Esophagus (tissue), 2 donors: ENCODE measurements around the gene WDR86. TPM values are rescaled to one million over a fixed set of nuclear protein-coding genes. Genes with fewer than 3 reads are reported as not detected.

ENCODE experiments used
- H3K27ac ChIP-seq, 2 donors: one replicate each; pipeline ENCODE4 v1.5.1; 2013; ENCODE audit warnings: low read depth in 2 of 2, mild to moderate bottlenecking in 2 of 2, inconsistent platforms in 1 of 2, low read length in 1 of 2, moderate library complexity in 1 of 2
- H3K27me3 ChIP-seq, 2 donors: one replicate each; pipeline ENCODE4 v1.6.1; 2013; ENCODE audit warnings: low read length in 2 of 2, control low read depth in 1 of 2, mild to moderate bottlenecking in 1 of 2; ENCODE audit not compliant: insufficient read depth in 2 of 2, control insufficient read depth in 1 of 2
- H3K36me3 ChIP-seq, 2 donors: one replicate each; pipeline ENCODE4 v1.6.1; 2013; ENCODE audit warnings: low read length in 1 of 2; ENCODE audit not compliant: control insufficient read depth in 2 of 2, insufficient read depth in 2 of 2
- H3K4me1 ChIP-seq, 2 donors: one replicate each; pipeline ENCODE4 v1.6.1; 2013; ENCODE audit warnings: low read length in 1 of 2; ENCODE audit not compliant: control insufficient read depth in 2 of 2, insufficient read depth in 2 of 2
- H3K4me3 ChIP-seq, 2 donors: one replicate each; pipeline ENCODE4 v1.5.1; 2013; ENCODE audit warnings: low read length in 2 of 2, mild to moderate bottlenecking in 2 of 2, low read depth in 1 of 2, moderate library complexity in 1 of 2
- H3K9me3 ChIP-seq, 2 donors: one replicate each; pipeline ENCODE4 v1.6.1; 2013; ENCODE audit warnings: mild to moderate bottlenecking in 2 of 2, low read depth in 1 of 2, low read length in 1 of 2, moderate library complexity in 1 of 2; ENCODE audit not compliant: control insufficient read depth in 2 of 2, insufficient read depth in 1 of 2
- WGBS, 2 donors: extraction: QIAGEN DNeasy Blood & Tissue Kit; methylation state at CpG; one replicate each; pipeline ENCODE4 v1.1.7; 2013; 5-methylcytosine and 5-hydroxymethylcytosine counted together
- polyA plus RNA-seq, 2 donors: library from polyadenylated mRNA; stranded (reverse); fragments of 200-250 nt; gene quantifications; one replicate each; pipeline ENCODE4 v1.2.3, GENCODE V29; 2013
- donor health status: healthy with polysubstance abuse.
- donor health status: Bipolar disorder and iron deficiency.

Gene WDR86
- polyA plus RNA-seq, 2 donors, result 0.28 to 0.86 TPM

DNA sequence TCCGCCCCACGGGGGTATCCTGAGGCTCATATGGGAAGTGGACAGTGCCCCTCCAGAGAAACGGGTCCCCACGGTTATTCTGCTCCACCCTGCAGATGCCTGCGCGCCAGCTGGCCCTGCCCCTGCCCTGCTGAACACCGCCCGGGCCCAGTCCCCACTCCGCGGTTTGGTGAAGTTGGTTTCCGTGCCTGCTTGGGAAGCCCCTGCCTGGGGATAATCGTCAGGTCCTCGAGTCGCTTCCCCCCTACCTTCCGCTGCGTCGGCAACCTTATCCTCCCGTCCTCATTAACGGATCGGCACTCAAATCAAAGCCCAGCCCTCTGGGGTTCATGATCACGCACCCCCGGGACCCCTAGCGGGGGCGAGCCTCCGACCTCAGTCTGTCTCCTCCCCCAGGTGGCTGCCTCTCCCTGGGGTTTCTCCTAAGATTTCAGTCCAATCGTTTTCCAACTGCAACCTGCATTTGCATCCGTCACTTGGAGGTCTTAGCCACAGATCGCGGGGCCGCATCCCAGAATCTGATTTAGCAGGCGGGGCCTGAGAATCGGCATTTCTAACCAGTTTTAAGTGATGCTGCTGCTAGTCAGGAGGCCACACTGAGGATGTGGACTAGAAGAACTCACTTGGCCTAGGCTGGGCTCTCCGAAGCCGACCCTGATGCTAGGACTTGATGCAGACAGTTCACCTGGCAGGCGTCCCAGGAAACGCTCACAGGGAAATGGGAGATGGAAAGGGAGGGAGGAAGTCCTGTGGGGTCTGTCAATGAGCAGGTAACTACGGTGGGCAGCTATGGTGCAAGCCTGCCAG lies 27.6 kb downstream of the WDR86 start:
- H3K27me3 ChIP-seq, result peaks cover 0 to 2% of the 10 kb centered on the region in 2 donors
- H3K4me3 ChIP-seq, result peak overlapping the region; percentile 3 to 8
- H3K9me3 ChIP-seq, result no peaks in the 10 kb centered on the region
- H3K27ac ChIP-seq, result no peak overlapping the region
- WGBS, 2 donors, result 23 to 26% methylated on average over 37 of the region's 37 CpGs
- H3K36me3 ChIP-seq, result peaks cover 0 to 6% of the 10 kb centered on the region in 2 donors
- peaks cover 0 to 6% of the 10 kb centered on the region in 2 donors for H3K4me1 ChIP-seq

DNA sequence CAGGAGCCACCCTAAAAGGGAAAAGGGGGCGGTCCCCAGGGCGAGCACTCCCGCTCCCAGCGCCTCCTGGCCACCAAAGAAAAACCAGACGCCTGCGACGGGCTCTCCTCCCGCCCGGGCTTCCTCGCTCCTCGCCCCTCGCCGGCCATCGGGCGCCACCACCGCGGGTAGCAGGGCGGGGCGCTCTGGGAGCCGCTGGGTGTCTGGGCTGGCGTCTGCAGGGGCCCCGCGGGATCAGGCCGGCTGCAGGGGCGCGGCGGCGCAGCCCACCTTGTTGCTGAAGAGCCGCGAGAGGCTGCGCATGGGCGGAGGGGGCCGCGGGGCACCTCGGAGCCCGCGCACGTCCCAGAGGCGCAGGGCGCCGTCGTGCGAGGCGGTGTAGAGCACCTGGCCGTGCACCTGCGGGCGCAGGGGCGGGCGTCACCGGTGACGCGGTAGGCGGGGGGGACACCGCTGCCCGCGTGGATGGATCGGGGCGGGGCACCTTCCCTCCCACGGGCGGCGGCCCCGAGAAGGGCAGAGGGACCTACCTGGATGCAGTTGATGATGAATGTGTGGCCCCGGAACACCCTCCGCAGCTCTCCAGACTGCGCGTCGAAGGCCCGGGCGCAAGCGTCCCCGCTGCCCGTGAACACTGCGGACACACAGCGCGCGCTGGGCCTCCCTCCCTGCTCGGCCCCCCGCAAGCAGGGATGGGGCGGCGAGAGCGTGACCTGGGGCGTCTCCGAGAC lies 28.3 kb downstream of the WDR86 start:
- H3K36me3 ChIP-seq, result peaks cover 3 to 10% of the 10 kb centered on the region in 2 donors
- H3K4me1 ChIP-seq, result peaks cover 0 to 6% of the 10 kb centered on the region in 2 donors
- H3K4me3 ChIP-seq, result peak overlapping the region in 1 of 2 donors; percentile 3
- H3K9me3 ChIP-seq, result no peaks in the 10 kb centered on the region
- 7 to 10% methylated on average over 70 to 83 of the region's 83 CpGs for WGBS, 2 donors
- H3K27ac ChIP-seq, result no peak overlapping the region
- H3K27me3 ChIP-seq, result peaks cover 0 to 2% of the 10 kb centered on the region in 2 donors

DNA sequence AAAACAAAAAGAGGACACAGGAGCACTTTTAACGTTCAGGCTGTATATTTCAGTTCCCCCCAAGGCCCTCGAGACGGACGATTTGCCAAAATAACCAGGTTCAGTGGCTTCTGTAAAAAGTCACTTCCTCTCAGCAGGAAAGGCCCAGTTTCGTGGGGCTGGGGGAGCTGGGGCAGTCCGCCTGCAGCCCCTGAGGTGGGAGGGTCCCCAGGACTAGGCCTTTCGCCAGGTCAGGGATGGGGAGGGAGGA lies 28.8 kb downstream of the WDR86 start:
- Histone ChIP-seq H3K4me3 (no peak overlapping the region), H3K9me3 (no peaks in the 10 kb centered on the region), H3K36me3 (peaks cover 7 to 15% of the 10 kb centered on the region in 2 donors), H3K27ac (no peak overlapping the region), H3K27me3 (peaks cover 0 to 2% of the 10 kb centered on the region in 2 donors), H3K4me1 (peaks cover 0 to 6% of the 10 kb centered on the region in 2 donors)
- 30 to 37% methylated on average over 7 of the region's 7 CpGs for WGBS, 2 donors

DNA sequence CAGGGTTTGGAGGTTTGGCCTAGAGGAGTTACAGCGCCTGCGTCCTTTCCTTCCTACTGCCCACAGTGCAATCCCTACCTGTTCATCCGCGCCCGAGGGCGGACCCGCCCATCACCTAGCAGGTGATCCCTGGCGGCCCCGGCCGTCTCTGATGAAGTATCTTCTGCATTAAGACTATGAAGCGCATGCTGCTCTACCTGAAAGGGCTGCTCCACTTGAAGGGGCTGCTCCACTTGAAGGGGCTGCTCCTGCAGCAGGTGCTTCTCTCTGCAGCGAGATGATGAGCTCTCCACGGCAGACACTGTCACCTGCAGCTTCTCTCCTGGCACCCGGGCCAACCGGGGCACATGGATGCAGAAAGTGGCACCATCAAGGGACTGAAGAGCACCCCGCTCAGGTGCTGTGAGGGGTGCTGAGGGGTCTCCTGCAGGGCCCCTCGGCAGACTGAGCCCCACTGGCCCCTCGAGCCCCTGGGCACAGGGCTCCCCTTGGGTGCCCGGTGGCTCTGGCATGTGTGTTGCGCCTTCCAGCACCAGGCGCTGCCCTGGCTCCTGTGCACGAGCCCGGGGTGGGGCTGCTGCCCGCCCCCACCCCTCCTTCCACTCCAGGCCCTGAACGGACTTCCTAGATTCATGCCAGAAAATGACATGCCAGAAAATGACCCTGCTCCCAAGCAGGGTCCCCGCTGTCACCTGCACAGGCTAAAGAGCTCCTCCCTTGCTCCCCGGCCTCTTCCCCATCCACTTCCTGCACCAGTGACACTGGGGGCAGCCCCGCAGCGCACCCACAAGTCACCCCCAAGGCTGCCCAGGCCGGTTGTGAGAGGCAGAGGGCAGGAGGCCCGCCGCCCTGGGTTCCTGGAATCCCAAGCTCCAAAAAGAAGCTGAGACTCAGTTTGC lies 29.4 kb downstream of the WDR86 start:
- Histone ChIP-seq H3K36me3 (peaks cover 8 to 21% of the 10 kb centered on the region in 2 donors), H3K27ac (no peak overlapping the region), H3K27me3 (peaks cover 0 to 2% of the 10 kb centered on the region in 2 donors), H3K4me3 (no peak overlapping the region), H3K4me1 (peaks cover 0 to 6% of the 10 kb centered on the region in 2 donors), H3K9me3 (no peaks in the 10 kb centered on the region)
- WGBS, 2 donors, result 83 to 84% methylated on average over 28 to 32 of the region's 32 CpGs

DNA sequence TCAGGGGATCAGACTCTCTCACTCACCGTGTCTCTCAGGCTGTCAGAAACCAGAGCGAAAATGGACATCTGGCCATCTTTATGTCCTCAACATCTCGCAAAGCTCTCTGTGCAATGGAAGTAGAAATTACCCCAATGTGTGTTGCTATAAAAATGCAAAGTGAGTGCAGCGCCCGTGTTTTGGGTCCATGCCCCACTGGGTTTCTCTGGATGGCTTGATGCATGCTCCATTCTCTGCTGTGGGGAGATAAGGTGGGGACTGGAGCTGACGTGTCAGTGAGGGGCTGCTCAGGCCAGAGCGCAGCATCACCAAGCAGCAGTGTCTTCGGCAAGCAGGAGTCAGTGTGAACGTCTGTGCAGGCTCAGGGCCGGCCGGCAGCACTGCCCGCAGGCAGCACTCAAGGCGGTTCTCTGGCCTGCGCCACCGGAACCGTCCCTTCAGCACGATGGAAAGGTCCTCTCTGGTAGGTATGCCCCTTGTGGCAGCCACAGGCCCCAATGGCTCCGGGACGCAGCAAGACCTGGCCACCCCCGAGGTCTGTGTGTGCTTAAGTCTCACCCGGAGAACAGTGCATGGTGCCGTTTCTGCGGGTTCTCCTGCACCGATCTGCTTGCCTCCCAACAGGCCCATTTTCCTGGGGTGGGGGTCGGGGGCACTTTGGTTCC lies 30.2 kb downstream of the WDR86 start:
- H3K4me1 ChIP-seq, result peaks cover 0 to 6% of the 10 kb centered on the region in 2 donors
- no peaks in the 10 kb centered on the region for H3K9me3 ChIP-seq
- peaks cover 0 to 2% of the 10 kb centered on the region in 2 donors for H3K27me3 ChIP-seq
- H3K4me3 ChIP-seq, result no peak overlapping the region
- no peak overlapping the region for H3K27ac ChIP-seq
- 87 to 88% methylated on average over 25 of the region's 25 CpGs for WGBS, 2 donors
- H3K36me3 ChIP-seq, result peaks cover 8 to 24% of the 10 kb centered on the region in 2 donors

DNA sequence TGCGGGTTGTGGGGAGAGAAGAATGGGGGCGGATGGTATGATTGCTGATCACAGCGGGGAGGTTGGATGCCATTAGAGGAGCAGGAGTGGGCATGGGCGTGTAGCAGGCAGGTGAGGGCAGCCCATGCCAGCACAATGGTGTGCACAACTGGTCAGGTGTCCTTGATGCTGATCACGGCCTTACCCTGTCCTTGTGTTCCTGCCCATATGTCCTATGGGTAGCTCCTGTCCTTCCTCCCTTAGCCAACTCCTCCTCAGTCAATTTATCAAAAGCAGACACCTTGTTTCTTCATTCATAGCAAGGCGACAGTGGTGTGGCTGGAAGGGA lies 30.7 kb downstream of the WDR86 start:
- Histone ChIP-seq H3K36me3 (peaks cover 8 to 26% of the 10 kb centered on the region in 2 donors), H3K9me3 (no peaks in the 10 kb centered on the region), H3K4me1 (peaks cover 0 to 6% of the 10 kb centered on the region in 2 donors), H3K27me3 (peaks cover 0 to 2% of the 10 kb centered on the region in 2 donors), H3K4me3 (no peak overlapping the region), H3K27ac (no peak overlapping the region)
- 79 to 85% methylated on average over 6 of the region's 6 CpGs for WGBS, 2 donors

DNA sequence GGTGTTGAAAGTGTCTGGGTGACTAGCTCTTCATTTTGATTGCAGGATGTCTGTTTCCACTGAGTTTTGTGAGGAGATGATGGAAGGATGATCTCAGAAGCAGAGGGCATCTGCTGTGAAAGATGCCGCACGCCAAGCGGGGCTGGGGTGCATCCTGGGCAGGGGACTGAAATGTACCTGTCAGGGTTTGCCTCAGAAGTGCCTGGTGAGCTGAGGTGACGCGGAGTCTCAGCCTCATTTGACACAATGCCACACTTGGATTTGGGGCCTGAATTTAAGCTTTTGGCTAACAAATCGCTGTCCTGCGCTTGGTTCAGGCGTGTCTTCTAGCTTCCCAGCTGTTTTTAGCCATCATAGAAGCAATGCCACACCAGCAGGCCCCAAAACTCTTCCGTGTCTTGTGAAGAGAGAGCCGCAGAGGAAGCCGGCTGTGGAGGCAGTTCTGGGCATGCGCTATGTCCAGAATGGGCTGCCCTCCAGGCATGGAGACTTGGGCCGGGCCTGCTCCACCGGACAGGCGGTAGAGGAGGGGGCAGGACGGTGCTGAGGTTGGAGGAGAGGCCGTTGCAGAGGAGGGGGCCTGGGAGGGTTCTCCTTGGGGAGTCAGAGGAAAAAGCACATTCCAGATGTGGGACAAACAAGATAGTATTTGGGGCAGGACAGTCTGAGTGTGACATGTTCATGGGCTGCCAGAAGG lies 31.2 kb downstream of the WDR86 start:
- Histone ChIP-seq H3K27ac (no peak overlapping the region), H3K27me3 (peaks cover 0 to 2% of the 10 kb centered on the region in 2 donors), H3K4me3 (no peak overlapping the region), H3K36me3 (peaks cover 10 to 31% of the 10 kb centered on the region in 2 donors), H3K4me1 (peaks cover 0 to 6% of the 10 kb centered on the region in 2 donors), H3K9me3 (no peaks in the 10 kb centered on the region)
- 81 to 86% methylated on average over 17 of the region's 17 CpGs for WGBS, 2 donors

DNA sequence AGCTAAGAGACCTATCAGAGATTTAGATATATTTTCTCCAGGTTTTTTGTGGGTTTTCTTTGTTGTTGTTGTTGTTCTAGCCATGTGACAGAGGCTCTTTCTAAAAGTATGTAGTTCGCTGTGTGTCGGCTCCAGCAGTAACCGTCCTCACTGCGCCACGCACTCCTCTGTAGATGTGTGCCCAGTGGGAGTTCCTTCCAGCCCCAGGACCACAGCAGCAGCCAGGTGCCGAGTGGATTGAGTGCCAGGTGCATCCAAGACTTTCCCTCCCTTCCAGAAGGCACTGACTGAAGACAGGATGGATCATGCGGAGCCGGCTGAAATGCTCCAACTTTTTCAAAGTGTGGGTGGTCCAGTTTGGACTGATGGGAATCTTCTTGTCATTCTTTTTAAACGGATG lies 31.8 kb downstream of the WDR86 start:
- H3K4me1 ChIP-seq, result peaks cover 0 to 6% of the 10 kb centered on the region in 2 donors
- peaks cover 0 to 2% of the 10 kb centered on the region in 2 donors for H3K27me3 ChIP-seq
- H3K9me3 ChIP-seq, result no peaks in the 10 kb centered on the region
- peaks cover 14 to 33% of the 10 kb centered on the region in 2 donors for H3K36me3 ChIP-seq
- H3K27ac ChIP-seq, result no peak overlapping the region
- 86 to 91% methylated on average over 9 of the region's 9 CpGs for WGBS, 2 donors
- no peak overlapping the region for H3K4me3 ChIP-seq
